ENCODE data around the gene KCND3. TPM values are rescaled to one million over a fixed set of nuclear protein-coding genes. Genes with fewer than 3 reads are reported as not detected.
A peak's percentile ranks its signal among the peaks of the same experiment; 100 is the strongest.

The KCND3 gene
- 1 to 10 TPM; 1.3 to 1.6 (median 1.4) TPM for polyA plus RNA-seq (ENCODE audit: insufficient read length in 4 of 4)

DNA sequence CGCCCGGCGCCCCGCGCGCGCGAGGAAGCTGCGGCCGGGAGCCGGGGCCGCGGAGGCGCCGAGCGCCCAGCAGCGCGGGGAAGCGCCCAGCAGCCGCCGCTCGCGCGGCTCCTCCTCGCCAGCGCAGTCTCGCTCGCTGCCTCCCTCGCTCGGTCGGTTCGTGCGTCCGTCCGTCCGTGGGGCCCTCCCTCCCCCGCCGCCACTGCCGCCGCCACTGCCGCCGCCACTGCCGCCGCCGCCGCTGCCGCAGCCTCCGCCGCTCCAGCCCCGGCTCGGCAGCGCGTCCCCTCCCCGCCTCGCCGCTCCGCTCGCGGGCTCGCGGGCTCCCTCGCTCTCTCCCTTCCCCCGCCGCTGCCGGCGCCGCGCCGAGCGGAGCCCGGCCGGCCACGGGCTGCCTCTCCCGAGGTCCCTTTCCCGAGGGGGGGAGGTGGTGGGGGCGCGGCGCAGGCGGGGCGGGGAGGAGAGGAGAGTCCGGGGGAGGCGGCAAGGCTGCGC is at the start of gene KCND3:
Gene KCND3, minus strand, starts transcription at position 138 of the 495 bp plus-strand sequence.
- no peak for DNase-seq (ENCODE audit: low read depth in 4 of 4, low spot score in 2 of 4)

DNA sequence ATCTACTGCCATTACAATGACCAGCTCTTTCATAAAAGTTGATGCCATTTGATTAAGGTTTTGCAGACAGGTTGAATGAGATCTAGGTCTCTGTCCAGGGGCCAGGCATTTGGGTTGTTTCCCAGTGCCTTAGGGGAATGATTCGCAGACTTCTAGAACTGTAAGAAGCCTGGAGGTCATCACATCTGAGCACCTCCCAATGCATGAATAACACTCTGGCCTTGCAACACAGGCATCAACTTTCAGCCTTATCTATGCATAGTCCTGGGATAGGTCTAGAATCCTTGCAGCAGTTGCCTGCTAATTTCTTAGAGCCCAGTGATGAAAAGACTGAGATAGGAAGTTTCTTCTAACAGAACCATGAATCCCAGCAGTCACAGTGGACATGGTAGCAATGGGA is 44.8 kb upstream of the KCND3 start:
- no peak for DNase-seq (ENCODE audit: low read depth in 4 of 4, low spot score in 2 of 4)

DNA sequence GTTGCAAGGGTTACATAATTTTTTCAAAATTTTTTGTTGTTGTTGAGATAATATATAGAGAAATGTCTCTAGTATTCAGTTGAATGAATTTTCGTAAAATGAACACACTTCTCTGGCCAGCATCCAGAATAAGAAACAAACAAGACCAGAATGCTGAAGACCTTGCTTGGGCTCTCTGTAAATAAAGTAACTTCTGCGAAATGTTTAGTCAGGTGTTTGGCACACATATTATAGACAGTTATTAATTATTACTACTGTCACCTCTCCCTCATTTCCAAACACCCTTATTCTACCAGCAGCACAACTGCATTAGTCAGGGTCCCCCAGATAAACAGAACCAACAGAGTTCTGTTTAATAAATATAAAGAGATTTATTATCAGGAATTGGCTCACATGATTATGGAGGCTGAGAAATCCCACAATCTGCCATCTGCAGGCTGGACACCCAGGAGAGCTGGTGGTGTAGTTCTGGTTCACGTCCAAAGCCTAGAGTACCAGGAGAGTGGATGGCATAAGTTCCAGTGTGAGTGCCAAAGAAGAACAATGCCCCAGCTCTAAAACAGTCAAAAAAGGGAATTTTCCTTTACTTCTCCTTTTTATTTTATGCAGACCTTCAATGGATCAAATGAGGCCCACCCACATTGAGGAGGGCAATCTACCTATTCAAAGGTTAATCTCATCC is 44.1 kb upstream of the KCND3 start:
- no peak for DNase-seq (ENCODE audit: low read depth in 4 of 4, low spot score in 2 of 4)

DNA sequence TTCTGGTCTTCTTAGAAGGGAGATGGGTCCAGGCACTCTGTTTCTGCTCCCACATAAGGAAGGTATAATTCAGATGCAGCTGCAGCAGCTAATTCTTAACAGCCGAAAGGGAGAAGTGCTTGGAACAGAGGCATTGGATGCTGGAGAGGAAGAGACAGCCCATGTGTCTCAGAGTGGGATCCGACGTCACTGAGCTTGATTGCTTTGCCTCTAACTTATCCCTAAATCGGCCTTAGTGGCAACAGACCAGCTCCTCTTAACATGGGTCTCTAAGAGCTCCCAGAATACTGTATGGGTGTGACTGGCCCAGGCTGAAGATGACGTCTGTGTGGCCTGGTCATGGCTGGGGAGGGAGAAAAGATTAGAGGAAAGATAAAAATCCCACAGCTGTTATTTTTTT is 40.7 kb upstream of the KCND3 start:
- DNase-seq (ENCODE audit: low read depth in 4 of 4, low spot score in 2 of 4), result no peak

DNA sequence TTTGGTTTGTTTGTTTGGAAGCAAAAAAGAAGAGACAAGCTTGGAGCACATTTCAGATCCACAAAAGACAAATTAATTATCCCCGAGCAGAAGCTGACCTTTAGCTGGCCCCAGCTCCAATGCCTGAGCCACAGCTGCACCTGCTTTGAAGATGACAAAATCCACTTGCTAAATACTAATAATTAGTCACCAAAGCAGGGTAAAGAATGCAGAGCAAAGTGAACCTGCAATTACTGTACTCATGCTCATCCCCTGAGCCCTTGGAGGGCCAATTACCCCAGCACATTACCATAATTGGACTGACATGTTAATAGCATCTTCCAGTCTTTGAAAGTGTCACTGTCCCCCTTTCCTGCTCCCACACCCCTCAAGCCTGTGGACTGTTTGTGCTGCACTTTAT is 38.2 kb upstream of the KCND3 start:
- no peak for DNase-seq (ENCODE audit: low read depth in 4 of 4, low spot score in 2 of 4)

DNA sequence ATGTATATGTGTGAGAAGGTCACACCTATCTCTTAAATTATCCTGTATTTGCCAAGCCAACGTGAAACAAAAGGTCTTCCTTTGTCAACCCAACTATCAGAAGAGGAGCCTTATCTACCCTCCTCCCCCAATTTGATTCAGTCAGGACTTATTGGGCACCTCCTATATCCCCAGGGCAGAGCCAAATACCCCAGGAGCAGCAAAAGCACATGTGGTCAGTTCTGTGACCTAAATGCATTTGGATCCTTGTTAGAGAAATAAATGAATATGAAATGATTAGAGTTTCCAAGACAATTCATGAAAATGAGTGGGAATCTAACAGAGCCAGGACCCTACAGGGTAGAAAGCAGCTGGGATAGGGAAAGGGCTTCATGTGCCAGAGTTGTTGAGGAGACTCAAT is 37.0 kb upstream of the KCND3 start:
- DNase-seq (ENCODE audit: low read depth in 4 of 4, low spot score in 2 of 4), result no peak

DNA sequence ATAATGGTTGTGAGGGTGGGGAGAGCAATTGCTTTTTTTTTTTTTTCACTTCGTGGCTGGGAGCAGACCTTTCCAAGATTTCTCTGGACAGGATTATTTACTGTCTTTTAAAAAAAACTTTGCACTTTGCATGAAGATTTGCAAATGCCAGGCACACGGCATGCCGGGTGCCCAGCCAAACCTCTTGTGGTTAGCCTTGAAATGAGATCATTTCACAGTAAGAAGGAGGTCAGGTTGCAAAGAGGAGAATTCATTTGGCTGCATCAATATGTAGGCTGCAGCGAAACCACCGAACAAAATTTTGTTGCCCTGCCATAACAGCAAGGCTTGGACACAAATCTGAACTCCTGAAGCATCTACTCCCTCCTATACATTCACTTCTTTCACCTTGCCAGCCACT is 36.5 kb upstream of the KCND3 start:
- no peak for DNase-seq (ENCODE audit: low read depth in 4 of 4, low spot score in 2 of 4)

DNA sequence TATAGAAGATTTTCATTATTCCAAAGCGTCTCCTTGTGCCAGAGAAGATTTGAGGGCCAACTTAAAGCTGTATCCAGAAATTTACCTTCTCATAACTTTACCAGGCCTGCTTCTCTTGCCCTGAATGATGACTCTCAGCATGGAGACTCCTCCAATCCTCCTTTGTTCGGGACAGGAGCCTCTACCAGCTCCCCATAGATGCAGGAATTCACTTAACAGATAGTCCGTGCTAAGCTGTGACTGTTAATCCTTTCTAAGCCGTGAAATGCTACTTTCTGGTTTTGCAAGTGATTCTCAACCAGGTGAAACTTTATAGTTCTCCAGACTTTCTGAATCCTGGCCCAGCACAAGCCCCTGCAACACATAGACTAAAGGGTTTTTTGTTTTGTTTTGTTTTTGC is 31.8 kb upstream of the KCND3 start:
- no peak for DNase-seq (ENCODE audit: low read depth in 4 of 4, low spot score in 2 of 4)

DNA sequence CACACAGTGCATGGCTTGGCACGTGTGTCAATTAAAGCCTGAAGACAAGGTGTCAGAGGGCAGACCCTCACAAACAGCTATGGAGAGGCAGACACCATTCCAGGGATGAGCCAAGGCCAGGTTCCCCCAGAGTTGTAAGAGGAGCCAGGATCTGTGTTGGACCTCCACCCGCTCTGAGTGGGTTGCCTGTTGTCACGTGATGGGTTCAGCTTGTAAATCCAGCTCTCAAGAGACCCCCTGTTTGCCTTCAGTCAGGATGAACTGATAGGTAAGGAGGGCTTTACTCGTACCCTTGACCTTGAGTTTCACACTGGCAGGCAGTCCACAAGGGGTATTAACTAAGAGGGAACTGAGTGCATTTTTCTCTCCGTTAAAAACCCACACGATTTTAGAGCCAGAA is 27.7 kb upstream of the KCND3 start:
- no peak for DNase-seq (ENCODE audit: low read depth in 4 of 4, low spot score in 2 of 4)

DNA sequence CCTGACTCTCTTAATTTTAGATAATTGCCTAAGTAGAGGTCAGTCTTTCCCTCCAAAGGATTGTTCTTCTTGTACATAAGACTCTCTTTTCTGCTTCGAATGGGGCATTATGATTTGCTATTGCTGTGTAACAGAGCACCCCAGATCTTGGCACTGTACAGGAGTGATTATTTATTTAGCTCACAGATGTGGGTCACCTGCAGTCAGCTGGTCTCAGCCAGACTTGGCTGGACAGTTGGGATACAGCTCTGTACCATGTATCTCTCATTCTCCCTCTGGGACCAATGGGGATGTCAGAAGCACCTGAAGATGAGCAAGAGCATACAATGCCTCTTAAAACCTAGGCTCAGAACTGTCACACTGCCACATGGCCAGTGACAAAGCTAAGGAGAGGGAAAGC is 23.4 kb upstream of the KCND3 start:
- no peak for DNase-seq (ENCODE audit: low read depth in 4 of 4, low spot score in 2 of 4)

DNA sequence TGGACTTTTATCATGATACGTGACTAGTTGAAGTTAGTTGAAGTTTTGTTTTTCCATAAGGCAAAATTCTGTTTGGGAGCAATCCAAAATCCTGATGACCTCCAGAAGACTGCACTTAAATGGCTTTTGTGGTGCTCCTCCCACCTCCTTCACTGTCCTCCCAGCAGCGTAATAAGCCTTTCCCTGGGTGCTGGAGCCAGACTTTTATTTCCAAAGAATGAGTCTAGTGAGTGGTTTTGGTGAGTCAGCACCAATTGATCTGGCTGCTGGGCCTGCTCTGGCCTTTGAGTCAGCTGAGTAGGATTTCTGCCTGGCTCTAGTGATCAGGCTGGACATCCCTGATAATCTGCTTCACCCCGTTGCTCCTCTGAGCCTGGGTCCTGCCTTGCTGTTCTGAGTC is 21.7 kb upstream of the KCND3 start:
- DNase-seq (ENCODE audit: low read depth in 4 of 4, low spot score in 2 of 4), result no peak

DNA sequence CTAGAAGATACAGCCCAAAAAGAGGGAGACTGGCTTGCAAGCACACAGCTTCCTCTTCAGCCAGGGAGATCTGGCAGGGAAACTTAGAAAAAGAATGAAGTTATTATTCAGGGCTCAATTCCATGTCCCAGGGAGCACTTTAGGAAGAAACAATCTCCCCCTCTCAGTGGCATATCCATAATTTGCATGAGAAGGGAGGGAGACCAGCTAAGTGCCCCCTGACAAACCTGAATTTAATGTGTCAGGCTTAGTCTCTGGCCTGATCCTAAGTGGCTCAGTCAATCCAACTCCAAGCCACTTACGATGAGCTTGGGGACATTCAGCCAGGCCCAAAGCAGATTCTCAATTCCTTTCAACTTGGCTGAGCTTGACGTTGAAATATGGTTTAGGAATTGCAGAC is 17.7 kb upstream of the KCND3 start:
- DNase-seq (ENCODE audit: low read depth in 4 of 4, low spot score in 2 of 4), result no peak

DNA sequence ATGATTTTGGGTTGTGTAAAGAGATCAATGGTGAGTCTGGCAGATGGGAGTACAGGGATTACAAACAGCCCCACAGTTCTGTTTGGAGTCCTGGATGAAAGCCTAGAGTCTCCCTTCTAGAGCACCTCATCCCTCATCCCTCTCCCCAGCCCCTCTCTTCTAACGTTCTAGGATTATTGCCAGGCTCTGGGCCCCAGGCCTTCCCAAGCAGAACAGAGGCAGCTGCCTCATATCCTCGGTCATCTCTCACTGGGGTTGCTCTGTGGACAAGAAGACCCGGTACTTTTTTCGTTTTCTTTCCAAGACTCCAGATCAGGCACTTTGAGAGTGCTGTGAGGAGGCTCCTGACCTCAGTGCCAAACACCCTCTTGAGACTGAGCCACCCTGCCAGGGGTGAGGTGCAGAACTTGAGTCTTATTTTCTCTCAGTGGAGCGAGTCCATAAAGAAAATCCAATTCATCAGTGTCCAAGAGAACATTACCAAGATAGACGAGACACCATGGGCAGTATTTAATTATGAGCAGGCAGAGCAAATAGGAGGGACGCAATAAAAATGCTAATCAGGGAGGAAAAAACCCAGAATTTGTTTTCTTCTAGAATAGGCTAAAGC is 17.1 kb upstream of the KCND3 start:
- no peak for DNase-seq (ENCODE audit: low read depth in 4 of 4, low spot score in 2 of 4)

DNA sequence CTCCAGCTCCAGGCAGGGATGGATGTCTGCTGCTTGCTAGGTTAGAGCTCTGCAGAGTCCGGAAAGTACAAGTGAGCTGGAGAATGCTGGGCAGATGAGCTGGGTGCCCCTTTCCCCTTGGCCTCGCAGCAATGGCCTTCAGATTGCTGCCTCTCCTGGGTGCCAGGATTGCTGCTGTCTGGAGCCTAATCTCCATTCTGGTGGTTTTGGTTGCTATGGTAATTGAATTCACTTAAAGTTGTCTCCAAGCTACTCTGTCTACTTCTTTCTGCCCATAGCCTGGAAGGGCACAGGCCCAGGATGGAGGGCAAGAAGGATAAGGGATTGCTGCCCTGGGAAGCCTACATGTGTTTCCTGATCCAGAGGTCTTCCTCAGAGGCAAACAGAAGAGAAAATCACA is 14.6 kb upstream of the KCND3 start:
- no peak for DNase-seq (ENCODE audit: low read depth in 4 of 4, low spot score in 2 of 4)

DNA sequence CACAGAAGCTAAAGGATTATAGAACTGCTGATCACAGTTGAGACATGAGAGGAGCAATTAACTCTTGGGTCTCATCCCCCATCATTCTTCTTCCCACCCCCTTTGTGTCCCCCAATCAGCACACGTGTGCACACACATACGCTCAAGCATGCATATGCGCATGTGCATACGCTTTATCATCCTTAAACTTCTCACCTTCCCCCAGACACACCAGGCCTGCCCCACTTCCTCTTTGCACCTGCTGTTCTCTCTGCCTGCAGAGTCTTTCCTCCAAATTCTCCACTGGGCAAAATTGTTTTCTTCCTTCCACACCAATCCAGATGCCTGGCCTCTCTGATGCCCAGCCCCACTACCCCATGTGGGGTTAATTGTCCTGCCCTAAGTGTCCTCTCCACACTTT is 13.0 kb upstream of the KCND3 start:
- no peak for DNase-seq (ENCODE audit: low read depth in 4 of 4, low spot score in 2 of 4)

DNA sequence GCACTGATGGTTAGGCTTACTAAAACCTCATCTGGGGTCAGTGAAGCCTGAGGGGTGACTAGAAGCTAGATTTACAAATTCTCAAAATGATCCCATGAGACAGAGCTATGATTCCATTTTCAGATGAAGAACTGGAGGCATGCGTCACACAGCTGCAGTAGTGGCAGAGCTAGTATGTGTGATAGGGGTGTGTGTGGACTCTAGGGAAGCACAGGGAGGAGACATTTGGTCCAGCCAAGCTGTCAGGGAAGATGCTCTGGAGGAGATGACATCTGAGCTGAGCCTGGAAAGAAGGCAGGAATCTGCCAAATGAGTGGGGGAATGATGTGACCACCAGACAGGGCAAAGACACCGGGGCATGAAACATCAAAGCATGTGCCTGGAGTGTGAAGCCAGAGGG is 12.0 kb upstream of the KCND3 start:
- DNase-seq (ENCODE audit: low read depth in 4 of 4, low spot score in 2 of 4), result no peak

DNA sequence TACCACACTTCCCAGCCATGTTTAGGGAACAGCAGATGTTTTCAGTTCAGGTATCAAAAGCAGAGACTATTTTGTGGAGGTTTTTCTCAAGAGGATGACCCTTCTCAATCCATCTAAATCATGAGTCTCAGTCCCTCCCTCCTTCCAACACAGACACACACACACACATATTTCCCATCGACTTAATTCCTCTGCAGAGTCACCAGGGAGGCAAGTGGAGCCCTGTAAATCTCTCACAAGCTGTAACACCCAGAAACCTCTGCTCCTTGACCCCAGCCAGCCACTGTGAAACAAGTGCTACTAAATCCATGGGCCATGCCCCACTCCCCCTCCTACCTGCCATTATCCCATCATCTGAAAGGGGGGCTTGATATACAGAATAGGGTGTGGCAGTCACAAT is 10.6 kb upstream of the KCND3 start:
- no peak for DNase-seq (ENCODE audit: low read depth in 4 of 4, low spot score in 2 of 4)

DNA sequence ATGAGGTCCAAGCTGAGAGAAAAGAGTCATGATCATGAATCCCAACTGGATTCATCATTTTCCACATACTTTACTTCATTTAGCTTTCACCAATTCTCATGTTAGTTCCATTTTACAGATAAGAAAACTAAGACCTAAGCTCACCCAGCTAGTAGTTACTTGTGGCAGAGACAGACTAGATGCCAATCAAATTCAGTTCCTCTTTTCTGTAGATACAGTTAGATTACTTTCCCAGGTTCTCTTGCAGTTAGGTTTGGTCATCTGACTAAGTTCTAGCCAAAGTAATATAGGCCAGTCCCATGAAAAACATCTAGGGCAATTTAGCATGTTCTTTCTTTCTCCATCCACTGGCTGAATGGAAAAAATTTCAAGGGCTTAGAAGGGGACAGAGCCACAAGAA is 8.9 kb upstream of the KCND3 start:
- no peak for DNase-seq (ENCODE audit: low read depth in 4 of 4, low spot score in 2 of 4)

DNA sequence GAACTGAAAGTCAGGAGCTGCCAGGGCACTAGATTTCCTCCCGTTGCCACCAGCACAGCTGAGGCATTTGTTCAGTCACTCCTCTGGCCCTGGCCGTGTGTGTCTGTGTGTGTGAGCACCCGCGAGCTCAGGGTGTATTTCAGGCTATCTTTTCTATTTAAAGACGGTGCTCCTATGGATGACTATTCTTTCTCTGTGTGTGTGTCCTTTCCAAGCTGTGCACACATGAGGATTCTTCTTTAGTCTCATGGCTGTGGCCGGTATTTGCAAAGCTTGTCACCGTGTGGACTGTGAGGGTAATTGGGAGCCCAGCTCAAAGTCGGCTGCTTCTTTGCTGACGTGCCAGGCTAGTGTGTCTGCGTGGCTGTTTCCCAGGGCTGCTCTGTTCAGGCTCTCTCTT is 3.0 kb upstream of the KCND3 start:
- DNase-seq (ENCODE audit: low read depth in 4 of 4, low spot score in 2 of 4), result no peak

DNA sequence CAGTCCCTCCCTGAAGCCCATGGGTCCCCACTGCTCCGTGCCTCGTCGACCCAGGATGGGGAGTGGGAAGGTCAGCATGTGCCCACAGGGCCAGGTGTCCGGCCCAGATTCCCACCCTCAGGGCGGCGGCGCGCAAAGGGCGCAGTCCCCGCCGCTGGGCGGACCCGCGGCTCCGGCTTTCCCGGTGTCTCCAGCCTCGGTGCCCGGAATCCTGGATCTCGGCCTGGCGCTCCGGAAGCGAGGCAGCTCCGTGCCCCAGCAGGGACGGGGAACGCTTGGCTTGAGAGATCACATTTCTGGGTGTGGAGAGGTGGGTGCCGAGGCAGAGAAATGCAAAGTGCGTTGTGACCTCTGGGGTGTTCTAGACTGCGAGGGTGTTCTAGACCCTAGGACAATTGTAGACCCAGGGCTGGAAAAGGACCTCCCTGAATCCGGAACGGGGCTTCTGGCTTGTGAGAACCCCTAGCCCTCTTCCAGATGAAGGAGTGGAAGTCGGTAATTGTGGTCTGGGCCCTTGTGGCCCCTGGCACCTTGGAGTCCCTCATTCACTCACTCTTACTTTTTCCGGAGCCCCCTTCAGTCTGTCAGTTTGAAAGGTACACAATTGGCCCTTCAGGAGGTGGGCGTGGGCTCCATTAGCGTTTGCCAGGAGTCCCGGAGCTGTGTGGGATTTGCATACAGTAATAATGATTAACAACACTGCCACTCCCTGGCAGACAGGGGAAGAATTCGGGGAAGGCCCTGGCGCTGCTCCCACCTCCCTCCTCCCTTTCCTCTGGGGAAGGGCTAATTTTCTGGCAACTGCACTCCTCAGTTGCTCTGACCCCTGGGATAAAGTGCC is 1.6 kb upstream of the KCND3 start:
- peak in 1 of 4 donors; percentile 37 for DNase-seq (ENCODE audit: low read depth in 4 of 4, low spot score in 2 of 4)

DNA sequence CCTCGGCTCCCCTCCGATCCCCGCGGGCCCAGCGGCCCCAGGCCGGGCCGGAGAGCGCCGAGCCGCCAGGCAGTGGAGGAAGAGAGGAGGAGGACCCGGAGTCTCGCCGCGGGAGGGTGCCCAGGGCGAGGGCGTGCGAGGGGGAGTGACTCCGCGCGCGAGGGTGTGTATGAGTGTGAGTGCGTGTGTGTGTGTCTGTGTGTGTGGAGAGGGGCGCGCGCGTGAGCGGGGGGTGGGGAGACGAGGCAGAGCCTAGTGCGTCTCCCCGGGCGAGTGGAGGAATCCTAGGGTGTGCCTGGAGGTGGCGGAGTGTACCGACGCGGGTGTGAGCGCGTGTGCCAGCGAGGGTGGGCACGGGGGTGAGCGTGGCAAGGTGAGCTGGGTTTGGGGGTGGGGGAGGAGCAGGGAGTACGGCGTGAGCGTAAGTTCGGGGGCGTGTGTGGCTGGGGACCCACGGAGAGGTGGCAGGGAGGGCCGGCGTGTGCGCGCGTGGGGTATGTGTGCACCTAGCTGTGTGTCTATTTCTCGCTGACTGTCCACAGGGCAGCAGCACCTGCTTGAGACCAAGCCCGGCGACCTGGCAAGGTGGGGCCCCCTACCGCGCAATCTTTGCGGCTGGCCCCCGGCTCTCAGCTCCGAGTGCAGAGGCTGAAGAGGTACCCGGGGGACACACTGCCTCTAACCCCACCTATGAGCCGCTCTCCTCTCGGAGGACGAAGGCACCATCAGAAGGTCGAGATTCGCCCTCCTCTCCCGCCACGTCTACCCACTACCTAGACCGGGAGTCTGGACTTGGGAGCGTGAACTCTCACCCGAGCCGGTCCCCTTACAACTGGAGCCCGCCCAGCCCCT is 784 bp upstream of the KCND3 start:
- no peak for DNase-seq (ENCODE audit: low read depth in 4 of 4, low spot score in 2 of 4)
